ENCODE measurements around the gene SPAG6. TPM values are rescaled to one million over a fixed set of nuclear protein-coding genes. Genes with fewer than 3 reads are reported as not detected.

Gene SPAG6
- total RNA-seq = not detected in 2 replicates
- long read RNA-seq = 0 reads

GRCh38 chr10:22345301-22346095 is at the start of gene SPAG6:
Gene SPAG6 (plus strand): TSS chr10:22345496. CDS start chr10:22345612, 116 bp downstream.
- Mint-ChIP-seq H3K4me1 (ENCODE audit: unreplicated experiment) (no peaks in the 10 kb centered on the region), H3K27me3 (ENCODE audit: unreplicated experiment) (peaks cover 76% of the 10 kb centered on the region), H3K9me3 (ENCODE audit: unreplicated experiment) (no peaks in the 10 kb centered on the region), H3K36me3 (ENCODE audit: unreplicated experiment) (peaks cover 1% of the 10 kb centered on the region), H3K4me3 (ENCODE audit: unreplicated experiment) (peak within 1 kb of the TSS; percentile 35), H3K27ac (ENCODE audit: unreplicated experiment) (no peak within 1 kb of the TSS)
- TF ChIP-seq CTCF (IDR thresholded peaks at IDR 0.05) = no peak
- peak; percentile 85 for DNase-seq (ENCODE audit: extremely low spot score, unreplicated experiment)

GRCh38 chr10:22301193-22301592 is 44.1 kb upstream of the SPAG6 start:
- TF ChIP-seq CTCF (IDR thresholded peaks at IDR 0.05) = no peak
- no peaks in the 10 kb centered on the region for H3K36me3 Mint-ChIP-seq (ENCODE audit: unreplicated experiment)
- no peaks in the 10 kb centered on the region for H3K9me3 Mint-ChIP-seq (ENCODE audit: unreplicated experiment)
- peaks cover 16% of the 10 kb centered on the region for H3K27me3 Mint-ChIP-seq (ENCODE audit: unreplicated experiment)
- no peak overlapping the region for H3K27ac Mint-ChIP-seq (ENCODE audit: unreplicated experiment)
- H3K4me1 Mint-ChIP-seq (ENCODE audit: unreplicated experiment) = peaks cover 7% of the 10 kb centered on the region
- no peak for DNase-seq (ENCODE audit: extremely low spot score, unreplicated experiment)
- no peak overlapping the region for H3K4me3 Mint-ChIP-seq (ENCODE audit: unreplicated experiment)

GRCh38 chr10:22303461-22303860 is 41.8 kb upstream of the SPAG6 start:
- no peak for DNase-seq (ENCODE audit: extremely low spot score, unreplicated experiment)
- no peaks in the 10 kb centered on the region for H3K27me3 Mint-ChIP-seq (ENCODE audit: unreplicated experiment)
- H3K4me1 Mint-ChIP-seq (ENCODE audit: unreplicated experiment) = peaks cover 7% of the 10 kb centered on the region
- H3K36me3 Mint-ChIP-seq (ENCODE audit: unreplicated experiment) = no peaks in the 10 kb centered on the region
- H3K9me3 Mint-ChIP-seq (ENCODE audit: unreplicated experiment) = no peaks in the 10 kb centered on the region
- no peak overlapping the region for H3K4me3 Mint-ChIP-seq (ENCODE audit: unreplicated experiment)
- no peak for TF ChIP-seq CTCF (IDR thresholded peaks at IDR 0.05)
- H3K27ac Mint-ChIP-seq (ENCODE audit: unreplicated experiment) = no peak overlapping the region

GRCh38 chr10:22305721-22306120 is 39.6 kb upstream of the SPAG6 start:
- TF ChIP-seq CTCF (IDR thresholded peaks at IDR 0.05) = no peak
- Mint-ChIP-seq H3K27ac (ENCODE audit: unreplicated experiment) (no peak overlapping the region), H3K27me3 (ENCODE audit: unreplicated experiment) (no peaks in the 10 kb centered on the region), H3K4me1 (ENCODE audit: unreplicated experiment) (peaks cover 7% of the 10 kb centered on the region), H3K36me3 (ENCODE audit: unreplicated experiment) (no peaks in the 10 kb centered on the region), H3K4me3 (ENCODE audit: unreplicated experiment) (no peak overlapping the region), H3K9me3 (ENCODE audit: unreplicated experiment) (no peaks in the 10 kb centered on the region)
- DNase-seq (ENCODE audit: extremely low spot score, unreplicated experiment) = no peak

- H3K36me3 Mint-ChIP-seq (ENCODE audit: unreplicated experiment) = no peaks in the 10 kb centered on the region
- H3K9me3 Mint-ChIP-seq (ENCODE audit: unreplicated experiment) = no peaks in the 10 kb centered on the region
- TF ChIP-seq CTCF (IDR thresholded peaks at IDR 0.05) = no peak
- DNase-seq (ENCODE audit: extremely low spot score, unreplicated experiment) = no peak
- H3K27me3 Mint-ChIP-seq (ENCODE audit: unreplicated experiment) = no peaks in the 10 kb centered on the region
- no peak overlapping the region for H3K27ac Mint-ChIP-seq (ENCODE audit: unreplicated experiment)
- no peak overlapping the region for H3K4me3 Mint-ChIP-seq (ENCODE audit: unreplicated experiment)
- H3K4me1 Mint-ChIP-seq (ENCODE audit: unreplicated experiment) = peaks cover 7% of the 10 kb centered on the region
Observed at GRCh38 chr10:22308390-22308789, 36.9 kb upstream of the SPAG6 start.
